Sigmoid colon (tissue), 7 donors: Measurements from ENCODE around the gene MYO18A. TPM values are rescaled to one million over a fixed set of nuclear protein-coding genes. Genes with fewer than 3 reads are reported as not detected.

ENCODE experiments used
- DNase-seq: peaks from one replicate; pipeline ENCODE4 v3.0.0-alpha.2; 2019
- H3K27ac ChIP-seq, 4 donors: fragments of 200-600 bp; sonication (generic); one replicate each; pipeline ENCODE4 v1.5.1; 2016 to 2019; ENCODE audit warnings: mild to moderate bottlenecking in 1 of 4
- H3K27me3 ChIP-seq, 3 donors: fragments of 200-600 bp; sonication (generic); one replicate each; pipeline ENCODE4 v1.5.1; 2019; ENCODE audit warnings: mild to moderate bottlenecking in 1 of 3
- H3K36me3 ChIP-seq, 4 donors: fragments of 200-600 bp; sonication (generic); one replicate each; pipeline ENCODE4 v1.5.1; 2016 to 2019
- H3K4me1 ChIP-seq, 4 donors: fragments of 200-600 bp; sonication (generic); one replicate each; pipeline ENCODE4 v1.5.1; 2017 to 2019
- H3K4me3 ChIP-seq, 4 donors: fragments of 200-600 bp; sonication (generic); one replicate each; pipeline ENCODE4 v1.5.1; 2017 to 2019; ENCODE audit warnings: mild to moderate bottlenecking in 2 of 4, moderate library complexity in 1 of 4
- H3K9me3 ChIP-seq, 4 donors: fragments of 200-600 bp in 3 of 4; sonication (generic) in 3 of 4; one replicate each; pipeline versions ENCODE4 v1.5.1 to v1.6.1; 2013 to 2019
- EP300 ChIP-seq, 4 donors: sonication (generic); formaldehyde crosslinking; IDR thresholded peaks; one replicate each; pipeline ENCODE4 v1.6.1; 2017; ENCODE audit warnings: antibody characterized with exemption in 4 of 4
- POLR2A ChIP-seq, 2 donors: fragments of 450-650 bp; IDR thresholded peaks; one replicate each; pipeline ENCODE4 v1.6.1; 2016; ENCODE audit warnings: antibody characterized with exemption in 2 of 2, mild to moderate bottlenecking in 2 of 2, moderate library complexity in 2 of 2
- POLR2AphosphoS5 ChIP-seq, 4 donors: sonication (generic); formaldehyde crosslinking; IDR thresholded peaks; one replicate each; pipeline ENCODE4 v1.6.1; 2017; ENCODE audit warnings: antibody characterized with exemption in 4 of 4
- WGBS, 2 donors: extraction: QIAGEN DNeasy Blood & Tissue Kit; methylation state at CpG; one replicate each; pipeline ENCODE4 v1.1.7; 2013; 5-methylcytosine and 5-hydroxymethylcytosine counted together
- intact Hi-C: fragments of 100-400 bp; cut with DNase I; formaldehyde crosslinking; loops from one replicate; pipeline ENCODE4 v1.15.1; 2023
- polyA plus RNA-seq, 3 donors: library from polyadenylated mRNA; stranded (reverse); fragments of 200-250 nt; gene quantifications; one replicate each; pipeline ENCODE4 v1.2.3, GENCODE V29; 2013
- total RNA-seq, 4 donors: library from RNA; depleted of rRNA; stranded (reverse); fragments of >200 nt; gene quantifications; one replicate each; pipeline ENCODE4 v1.1.0, GENCODE V29; 2016
- TF ChIP-seq, protein P1 (sequence below), 4 experiments: fragments of 450-650 bp in 3 of 4; fragments of 200-600 bp in 1 of 4; IDR thresholded peaks; one replicate each; pipeline ENCODE4 v1.5.1; 2016 to 2019; ENCODE audit warnings: antibody characterized with exemption in 4 of 4, mild to moderate bottlenecking in 3 of 4, moderate library complexity in 2 of 4
- donor health status: healthy with polysubstance abuse.
- donor health status: Bipolar disorder and iron deficiency.
- donor health status: healthy.

MYO18A gene
- total and polyA plus RNA-seq, 7 donors, result 24.0 to 92.6 (median 48.4) TPM

DNA sequence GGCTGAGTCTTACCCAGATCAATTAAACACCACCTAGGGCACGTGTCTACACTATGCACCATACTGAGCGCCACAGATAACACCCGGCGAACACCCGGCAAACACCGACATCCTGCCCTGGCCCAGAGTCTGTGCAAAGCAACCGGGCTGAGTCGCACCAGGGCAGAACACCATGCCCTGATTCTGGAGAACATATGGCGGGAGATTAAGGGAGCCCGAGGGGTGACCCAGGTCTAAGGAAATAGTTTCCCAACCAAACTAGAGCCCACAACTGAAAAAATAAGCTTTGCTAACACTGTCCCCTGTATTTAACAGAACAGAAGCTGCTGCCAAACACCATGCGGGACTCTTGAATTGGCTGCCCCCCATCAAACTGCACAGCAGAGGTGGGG lies 22.1 kb downstream of the MYO18A start:
- intact Hi-C loops, result no loop called here
- Histone ChIP-seq H3K27ac (no peak overlapping the region), H3K4me1 (peaks cover 0 to 46% (median 43%) of the 10 kb centered on the region in 4 donors), H3K4me3 (no peak overlapping the region), H3K9me3 (no peaks in the 10 kb centered on the region), H3K27me3 (no peaks in the 10 kb centered on the region), H3K36me3 (no peaks in the 10 kb centered on the region)
- TF ChIP-seq POLR2A (IDR thresholded peaks at IDR 0.05), result no peak
- no peak for DNase-seq
- 86 to 87% methylated on average over 11 of the region's 11 CpGs for WGBS, 2 donors

DNA sequence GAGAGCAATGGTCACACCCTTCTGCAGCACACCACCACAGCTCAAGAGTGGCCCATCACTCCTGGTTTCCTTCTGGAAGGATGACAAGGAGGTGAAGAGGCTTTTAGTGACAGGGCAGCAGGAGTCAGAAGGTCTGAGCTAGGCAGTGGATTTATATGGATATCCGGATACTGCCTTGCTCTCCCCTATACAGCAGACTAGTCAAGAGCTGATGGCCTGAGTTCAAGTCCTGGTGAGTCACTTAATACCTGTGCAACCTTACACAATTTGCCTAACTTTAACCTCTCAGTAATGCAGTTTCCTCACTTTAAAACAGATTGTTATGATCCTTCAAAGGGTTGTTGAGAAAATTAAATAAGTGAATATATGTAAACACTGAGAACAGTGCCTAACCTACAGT lies 22.9 kb downstream of the MYO18A start:
- 90 to 91% methylated on average over 1 of the region's 1 CpG for WGBS, 2 donors
- Histone ChIP-seq H3K36me3 (no peaks in the 10 kb centered on the region), H3K4me3 (no peak overlapping the region), H3K27ac (no peak overlapping the region), H3K27me3 (no peaks in the 10 kb centered on the region), H3K4me1 (peaks cover 0 to 46% (median 43%) of the 10 kb centered on the region in 4 donors), H3K9me3 (no peaks in the 10 kb centered on the region)
- no peak for DNase-seq
- TF ChIP-seq EP300 (IDR thresholded peaks at IDR 0.05), result no peak
- no peak for TF ChIP-seq POLR2A (IDR thresholded peaks at IDR 0.05)
- TF ChIP-seq, protein P1, sequence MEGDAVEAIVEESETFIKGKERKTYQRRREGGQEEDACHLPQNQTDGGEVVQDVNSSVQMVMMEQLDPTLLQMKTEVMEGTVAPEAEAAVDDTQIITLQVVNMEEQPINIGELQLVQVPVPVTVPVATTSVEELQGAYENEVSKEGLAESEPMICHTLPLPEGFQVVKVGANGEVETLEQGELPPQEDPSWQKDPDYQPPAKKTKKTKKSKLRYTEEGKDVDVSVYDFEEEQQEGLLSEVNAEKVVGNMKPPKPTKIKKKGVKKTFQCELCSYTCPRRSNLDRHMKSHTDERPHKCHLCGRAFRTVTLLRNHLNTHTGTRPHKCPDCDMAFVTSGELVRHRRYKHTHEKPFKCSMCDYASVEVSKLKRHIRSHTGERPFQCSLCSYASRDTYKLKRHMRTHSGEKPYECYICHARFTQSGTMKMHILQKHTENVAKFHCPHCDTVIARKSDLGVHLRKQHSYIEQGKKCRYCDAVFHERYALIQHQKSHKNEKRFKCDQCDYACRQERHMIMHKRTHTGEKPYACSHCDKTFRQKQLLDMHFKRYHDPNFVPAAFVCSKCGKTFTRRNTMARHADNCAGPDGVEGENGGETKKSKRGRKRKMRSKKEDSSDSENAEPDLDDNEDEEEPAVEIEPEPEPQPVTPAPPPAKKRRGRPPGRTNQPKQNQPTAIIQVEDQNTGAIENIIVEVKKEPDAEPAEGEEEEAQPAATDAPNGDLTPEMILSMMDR (IDR thresholded peaks at IDR 0.05), result no peak
- TF ChIP-seq POLR2AphosphoS5 (IDR thresholded peaks at IDR 0.05), result no peak
- intact Hi-C loops, result no loop called here

DNA sequence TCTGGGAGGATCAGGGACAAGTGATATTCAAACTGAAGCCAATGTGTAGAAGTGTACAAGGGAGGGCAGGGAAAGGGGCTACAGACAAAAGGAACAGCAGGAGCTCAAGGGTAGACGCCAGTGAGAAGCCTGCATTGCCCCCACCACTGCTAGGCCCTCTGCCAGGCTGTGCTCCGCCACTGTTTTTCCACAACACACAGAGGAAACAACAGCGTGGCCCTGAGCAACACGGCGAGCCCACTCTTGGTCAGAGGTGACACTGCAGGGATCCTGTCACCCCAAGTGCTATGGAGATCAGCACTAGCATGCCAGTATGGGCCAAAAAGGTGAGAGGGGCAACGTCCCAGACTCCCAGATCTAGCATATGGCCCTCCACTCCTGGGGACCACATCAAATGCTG lies 23.4 kb downstream of the MYO18A start:
- WGBS, 2 donors, result 84 to 87% methylated on average over 6 of the region's 6 CpGs
- Histone ChIP-seq H3K9me3 (no peaks in the 10 kb centered on the region), H3K36me3 (no peaks in the 10 kb centered on the region), H3K4me1 (peaks cover 0 to 46% (median 43%) of the 10 kb centered on the region in 4 donors), H3K27me3 (no peaks in the 10 kb centered on the region), H3K27ac (peak overlapping the region in 3 of 4 donors; percentile 56 to 74 (median 57)), H3K4me3 (no peak overlapping the region)
- TF ChIP-seq, protein P1 (IDR thresholded peaks at IDR 0.05), result no peak
- TF ChIP-seq POLR2AphosphoS5 (IDR thresholded peaks at IDR 0.05) (no peak), EP300 (IDR thresholded peaks at IDR 0.05) (no peak), POLR2A (IDR thresholded peaks at IDR 0.05) (no peak)
- no peak for DNase-seq
- intact Hi-C loops, result no loop called here

DNA sequence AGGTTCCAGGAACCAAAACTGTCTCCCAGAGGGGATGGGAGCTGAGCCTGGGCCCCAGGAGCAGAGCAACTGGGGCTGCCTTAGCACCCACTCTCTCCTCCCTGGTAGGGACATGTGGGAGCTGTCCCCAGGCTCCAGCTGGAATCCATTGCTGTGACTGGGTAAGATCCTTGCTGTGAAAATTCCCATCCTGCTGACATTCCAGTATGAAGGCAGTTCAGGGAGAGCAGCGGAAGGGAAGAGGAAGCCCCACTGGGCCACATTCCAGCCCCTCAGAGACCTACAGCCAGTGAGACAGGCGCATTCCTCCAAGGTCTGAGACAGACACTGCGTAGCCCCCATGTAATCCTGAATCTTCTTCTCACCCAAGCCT lies 24.2 kb downstream of the MYO18A start:
- peak overlapping the region; percentile 32 to 74 (median 56) for H3K27ac ChIP-seq
- 59 to 84% methylated on average over 3 of the region's 3 CpGs for WGBS, 2 donors
- H3K4me1 ChIP-seq, result peaks cover 0 to 46% (median 43%) of the 10 kb centered on the region in 4 donors
- H3K4me3 ChIP-seq, result no peak overlapping the region
- TF ChIP-seq POLR2AphosphoS5 (IDR thresholded peaks at IDR 0.05) (no peak), POLR2A (IDR thresholded peaks at IDR 0.05) (no peak), EP300 (IDR thresholded peaks at IDR 0.05) (no peak)
- TF ChIP-seq, protein P1 (IDR thresholded peaks at IDR 0.05), result no peak
- intact Hi-C loops, result no loop called here
- no peak for DNase-seq
- no peaks in the 10 kb centered on the region for H3K27me3 ChIP-seq
- no peaks in the 10 kb centered on the region for H3K9me3 ChIP-seq
- H3K36me3 ChIP-seq, result no peaks in the 10 kb centered on the region

DNA sequence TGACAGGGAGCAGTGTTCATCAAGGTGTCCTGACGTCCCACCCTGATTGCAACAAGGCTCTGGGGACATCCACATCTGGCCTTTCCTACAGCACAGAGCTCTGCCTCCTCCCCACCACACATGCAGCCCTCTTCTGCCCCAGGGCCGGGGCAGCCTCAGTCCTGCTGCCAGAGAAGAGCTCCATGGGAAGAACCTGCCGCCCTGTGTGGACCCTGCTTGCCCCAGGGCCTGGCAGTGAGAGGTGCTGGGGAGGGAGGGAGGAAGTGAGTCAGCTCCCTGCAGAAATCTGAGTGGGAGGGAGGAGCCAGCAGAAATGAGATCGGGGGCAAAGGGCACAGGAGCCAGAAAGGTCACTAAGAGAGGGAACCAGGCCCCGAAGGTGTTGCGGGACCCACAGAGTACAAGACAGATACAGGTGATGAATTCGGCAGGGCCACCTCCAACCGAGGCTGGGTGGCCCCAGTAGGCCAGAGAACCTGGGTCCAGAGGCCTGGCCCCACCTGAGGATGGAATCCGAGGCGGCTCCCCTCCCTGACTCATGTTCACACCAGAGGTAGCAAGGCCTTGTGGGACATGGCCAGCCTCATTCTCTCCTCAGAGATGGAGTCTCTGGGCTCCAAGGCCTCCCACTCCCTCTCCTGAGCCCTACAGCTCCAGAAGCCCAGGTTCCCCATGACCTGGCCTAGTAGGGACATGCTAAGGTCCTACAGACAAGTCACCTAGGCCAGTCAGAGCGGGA lies 24.8 kb downstream of the MYO18A start:
- WGBS, 2 donors, result 21 to 53% methylated on average over 11 of the region's 11 CpGs
- no peak for DNase-seq
- Histone ChIP-seq H3K27ac (peak overlapping the region; percentile 32 to 74 (median 56)), H3K4me1 (peaks cover 0 to 46% (median 43%) of the 10 kb centered on the region in 4 donors), H3K9me3 (no peaks in the 10 kb centered on the region), H3K27me3 (no peaks in the 10 kb centered on the region), H3K4me3 (no peak overlapping the region), H3K36me3 (no peaks in the 10 kb centered on the region)
- intact Hi-C loops, result no loop called here
- TF ChIP-seq, protein P1 (IDR thresholded peaks at IDR 0.05), result no peak
- TF ChIP-seq POLR2A (IDR thresholded peaks at IDR 0.05) (no peak), EP300 (IDR thresholded peaks at IDR 0.05) (no peak), POLR2AphosphoS5 (IDR thresholded peaks at IDR 0.05) (no peak)
